ENCODE measurements around the gene PACRG.

Gene PACRG

DNA sequence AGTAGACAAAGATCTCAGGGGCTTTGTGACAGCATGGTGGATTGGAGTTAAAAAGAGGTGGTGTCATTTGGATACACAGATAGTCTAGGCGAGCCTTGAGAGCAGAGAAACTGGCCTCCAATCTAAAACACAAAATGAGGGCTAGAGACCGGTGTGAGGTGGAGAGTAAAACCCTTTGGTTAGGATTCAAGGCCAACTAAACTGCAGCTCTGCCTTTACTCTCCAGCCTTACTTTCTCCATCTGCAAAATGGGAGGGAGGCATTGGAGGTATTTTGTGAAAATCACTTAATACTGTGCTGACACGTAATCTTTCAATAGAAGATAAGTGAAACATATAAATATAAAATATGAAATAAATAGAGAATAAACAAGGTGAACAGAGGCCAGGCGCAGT, 597.6 kb downstream of the PACRG start:
- DNase-seq (ENCODE audit: low read depth in 2 of 3, low spot score in 1 of 3), result no peak

DNA sequence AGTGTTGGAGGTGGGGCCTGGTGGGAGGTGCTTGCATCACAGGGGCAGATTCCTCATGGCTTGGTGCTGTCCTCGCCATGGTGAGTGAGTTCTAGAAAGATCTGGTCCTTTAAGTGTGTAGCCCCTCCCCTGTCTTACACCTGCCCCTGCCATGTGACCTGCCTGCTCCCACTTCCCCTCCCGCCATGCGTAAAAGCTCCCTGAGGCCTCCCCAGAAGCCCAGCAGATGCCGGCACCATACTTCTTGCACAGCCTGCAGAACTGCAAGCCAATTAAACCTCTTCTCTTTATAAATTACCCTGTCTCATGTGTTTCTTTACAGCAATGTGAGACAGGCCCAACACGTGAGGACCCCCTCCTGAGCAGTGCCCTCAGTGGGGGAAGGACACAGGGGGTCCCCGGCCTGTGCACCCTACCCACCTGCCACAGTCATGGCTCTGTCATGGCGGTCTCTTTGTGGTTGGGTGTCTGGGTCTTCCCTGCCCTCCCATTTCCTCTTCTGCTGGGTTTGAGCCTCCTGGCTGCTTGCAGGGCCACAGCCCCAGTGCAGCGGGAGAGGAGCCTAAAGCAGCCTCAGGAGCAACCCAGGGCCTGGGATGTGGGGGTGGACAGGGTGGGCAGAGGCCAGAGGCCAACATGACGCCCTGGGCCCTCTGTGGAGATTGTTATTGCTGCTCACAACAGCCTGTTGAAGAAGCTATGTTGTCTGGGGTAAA, 599.5 kb downstream of the PACRG start:
- no peak for DNase-seq (ENCODE audit: low read depth in 2 of 3, low spot score in 1 of 3)

- no peak for DNase-seq (ENCODE audit: low read depth in 2 of 3, low spot score in 1 of 3)
These were observed 600.1 kb downstream of the PACRG start for GRCh38 chr6:163327921-163328320.

DNA sequence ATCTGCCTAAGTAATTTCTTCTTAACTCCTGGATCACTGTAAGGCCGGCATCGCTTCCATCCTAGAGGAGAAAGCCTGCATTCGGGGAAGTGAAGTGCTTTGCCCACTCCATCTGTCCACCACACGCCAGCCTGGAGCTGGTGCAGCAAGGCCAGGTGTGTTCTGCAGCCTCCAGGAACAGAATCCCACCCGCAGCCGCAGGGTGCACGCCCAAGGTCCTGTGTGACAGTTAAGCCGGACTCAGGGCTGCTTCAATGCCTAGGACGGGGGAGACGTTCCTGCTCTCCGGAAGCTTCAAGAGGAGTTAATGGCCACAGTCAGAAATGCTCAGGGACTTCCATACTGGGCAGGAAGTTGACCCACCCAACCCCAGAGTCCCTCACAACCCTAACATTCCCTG, 600.6 kb downstream of the PACRG start:
- no peak for DNase-seq (ENCODE audit: low read depth in 2 of 3, low spot score in 1 of 3)

- no peak for DNase-seq (ENCODE audit: low read depth in 2 of 3, low spot score in 1 of 3)
These were observed 602.2 kb downstream of the PACRG start for GRCh38 chr6:163329991-163330390.

DNA sequence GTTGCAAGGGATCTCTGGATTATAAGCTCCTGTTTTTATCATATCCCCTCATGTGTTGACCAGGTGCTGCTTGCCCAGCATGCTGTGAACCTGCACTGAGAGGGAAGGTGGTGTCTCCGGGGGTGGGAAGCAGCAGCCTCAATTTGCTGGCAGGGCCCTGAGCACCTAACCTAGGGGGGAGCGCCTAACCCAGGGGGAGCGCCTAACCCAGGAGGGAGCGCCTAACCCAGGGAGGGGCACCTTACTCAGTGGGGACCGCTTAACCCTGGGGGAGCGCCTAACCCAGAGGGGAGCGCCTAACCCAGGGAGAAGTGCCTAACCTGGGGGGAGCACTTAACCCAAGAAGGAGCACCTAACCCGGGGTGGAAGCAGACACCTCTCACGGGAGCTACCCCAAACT, 603.5 kb downstream of the PACRG start:
- DNase-seq (ENCODE audit: low read depth in 2 of 3, low spot score in 1 of 3), result no peak

- no peak for DNase-seq (ENCODE audit: low read depth in 2 of 3, low spot score in 1 of 3)
These were observed 604.8 kb downstream of the PACRG start for GRCh38 chr6:163332575-163332974.

DNA sequence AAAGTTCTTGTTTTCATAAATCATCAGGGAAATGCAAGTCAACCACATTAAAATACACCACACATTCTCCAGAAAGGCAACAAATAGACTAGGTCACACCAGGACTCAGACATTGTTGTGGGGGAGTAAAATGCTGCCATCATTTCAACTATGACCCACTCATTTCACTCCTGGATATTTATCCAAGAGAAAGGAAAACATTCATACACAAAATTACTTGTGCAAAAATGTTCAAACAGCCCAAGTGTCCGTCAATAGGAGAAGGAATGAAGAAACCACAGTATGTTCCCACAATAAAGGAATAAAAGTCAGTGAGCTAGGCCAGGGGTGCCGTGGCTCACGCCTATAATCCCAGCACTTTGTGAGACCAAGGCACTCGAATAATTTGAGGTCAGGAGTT, 605.3 kb downstream of the PACRG start:
- no peak for DNase-seq (ENCODE audit: low read depth in 2 of 3, low spot score in 1 of 3)

GRCh38 chr6:163333701-163334663, 606.2 kb downstream of the PACRG start:
- DNase-seq (ENCODE audit: low read depth in 2 of 3, low spot score in 1 of 3), result no peak

- DNase-seq (ENCODE audit: low read depth in 2 of 3, low spot score in 1 of 3), result no peak
These were observed 607.3 kb downstream of the PACRG start for GRCh38 chr6:163335056-163335455.

DNA sequence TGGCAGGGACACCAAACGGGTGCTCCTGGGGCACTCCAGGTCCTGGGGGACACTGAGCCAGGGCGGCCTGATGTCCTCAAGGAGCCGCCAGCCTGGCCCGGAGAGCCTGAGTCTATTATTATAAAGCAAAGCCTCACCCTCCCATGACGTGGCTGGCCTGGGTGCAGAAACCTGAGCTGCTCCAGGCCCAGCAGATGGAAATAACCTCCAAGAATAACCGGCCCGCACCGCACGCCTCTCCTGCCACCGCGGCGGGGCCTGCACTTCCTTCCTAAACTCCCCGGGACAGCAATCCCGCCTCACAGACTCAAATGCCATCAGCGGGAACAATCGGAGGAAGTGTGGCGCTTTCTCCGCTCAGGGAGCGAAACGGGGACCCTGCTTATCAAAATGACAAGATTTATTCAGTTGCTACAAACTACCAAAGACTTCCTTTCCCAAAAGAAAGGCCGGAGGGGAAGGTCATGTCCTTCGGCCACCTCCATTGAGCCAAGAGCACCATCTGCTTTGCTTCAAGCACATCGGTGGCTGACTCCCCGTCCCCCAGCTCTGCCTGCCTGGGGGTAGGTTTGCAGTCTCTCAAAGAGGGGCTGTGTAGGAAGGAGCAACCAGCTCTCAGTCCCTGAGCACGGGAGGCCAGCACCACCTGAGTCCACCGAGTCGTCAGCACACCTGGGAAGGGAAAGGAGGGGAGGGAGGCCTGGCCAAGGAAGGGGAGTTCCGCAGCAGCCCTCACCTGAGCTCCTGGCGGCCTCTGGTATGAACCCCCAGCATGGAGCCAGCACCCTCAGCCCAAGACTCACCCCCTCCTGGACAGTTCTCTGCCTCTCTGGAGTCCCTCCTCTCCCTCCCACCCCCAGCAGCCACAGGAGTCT, 608.1 kb downstream of the PACRG start:
- DNase-seq (ENCODE audit: low read depth in 2 of 3, low spot score in 1 of 3), result no peak

GRCh38 chr6:163336961-163337360, 609.2 kb downstream of the PACRG start:
- DNase-seq (ENCODE audit: low read depth in 2 of 3, low spot score in 1 of 3), result no peak

GRCh38 chr6:163337958-163338357, 610.2 kb downstream of the PACRG start:
- no peak for DNase-seq (ENCODE audit: low read depth in 2 of 3, low spot score in 1 of 3)

DNA sequence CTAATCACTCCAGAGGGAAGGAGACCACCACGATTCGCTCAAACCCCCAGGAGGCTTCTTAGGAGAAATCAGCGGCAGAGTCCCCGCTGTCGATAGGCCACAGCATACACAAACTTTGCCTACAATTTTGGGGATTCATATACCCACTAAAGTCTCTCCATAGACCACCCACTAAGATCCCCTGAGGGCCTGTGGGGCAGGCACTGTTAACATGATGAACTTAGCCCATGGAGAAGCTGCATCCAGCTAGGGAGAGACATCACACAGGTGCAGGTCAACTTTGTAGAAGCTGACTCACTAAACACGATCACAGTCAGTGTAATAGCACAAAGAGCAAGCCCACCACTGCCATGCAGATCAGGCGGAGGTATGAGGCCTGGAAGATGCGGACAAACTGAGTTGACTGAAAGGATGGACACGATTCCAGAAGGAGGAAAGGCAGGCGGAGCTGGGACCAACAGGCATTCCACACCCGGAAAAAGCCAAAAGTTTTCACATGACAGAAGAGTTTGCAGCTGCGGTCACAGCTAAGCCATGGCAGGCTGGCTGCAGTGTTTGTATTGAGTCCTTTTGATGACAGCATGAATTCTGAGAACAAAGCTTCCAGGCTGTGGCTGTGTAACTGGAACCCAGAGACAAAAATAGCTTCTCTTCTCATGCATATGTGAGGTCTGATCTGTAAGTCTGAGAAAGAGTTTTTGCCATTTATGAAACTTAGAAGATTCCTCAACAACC, 611.1 kb downstream of the PACRG start:
- DNase-seq (ENCODE audit: low read depth in 2 of 3, low spot score in 1 of 3), result no peak

DNA sequence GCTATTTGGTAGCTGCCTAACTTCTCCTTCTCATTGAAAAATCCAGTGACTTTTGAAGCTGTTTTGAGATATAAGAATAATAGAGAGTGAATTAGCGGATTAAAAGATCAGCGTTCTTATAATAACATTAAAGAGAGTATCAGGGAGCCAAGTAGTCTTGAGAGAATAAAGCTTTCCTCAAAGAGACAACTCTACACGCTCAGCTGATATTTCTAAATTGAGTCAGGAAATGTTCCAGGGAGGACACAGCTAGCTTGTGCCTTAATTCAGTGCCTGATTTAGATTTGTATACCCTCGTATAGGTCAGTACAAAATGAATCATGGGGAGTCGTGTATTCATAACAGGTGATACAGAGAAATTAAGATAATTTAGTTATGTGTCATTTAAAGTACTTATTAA, 611.7 kb downstream of the PACRG start:
- DNase-seq (ENCODE audit: low read depth in 2 of 3, low spot score in 1 of 3), result no peak

DNA sequence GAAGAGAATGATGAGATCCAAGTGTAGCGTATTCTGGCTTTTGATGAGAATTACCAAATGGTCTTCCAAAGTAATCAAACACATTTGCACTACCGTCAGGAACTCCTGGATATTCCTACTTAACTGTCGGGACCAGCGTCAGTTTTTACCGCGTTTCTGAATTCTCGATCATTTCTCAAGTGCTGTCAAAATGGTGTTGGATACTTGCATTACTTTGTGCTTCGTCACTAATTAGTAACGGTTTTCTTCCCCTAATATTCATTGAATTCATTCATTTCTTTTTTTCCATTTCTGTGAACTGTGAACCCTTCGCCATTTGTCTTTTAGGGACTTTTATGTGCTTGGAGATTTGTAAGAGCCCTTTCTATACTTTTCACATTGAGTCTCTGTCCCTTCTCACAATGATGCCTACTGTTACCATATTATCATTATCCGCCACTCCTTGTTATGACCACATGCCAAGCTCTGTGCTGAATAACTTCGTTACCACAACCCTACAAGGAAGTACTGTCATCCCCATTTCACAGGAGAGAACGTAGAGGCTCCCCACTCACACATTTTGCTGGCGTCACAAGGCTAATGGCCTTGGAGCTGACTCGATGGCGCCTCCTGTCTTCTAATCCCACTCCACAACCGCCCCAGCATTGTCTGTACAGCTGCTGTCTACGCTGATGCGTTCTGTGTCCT, 612.6 kb downstream of the PACRG start:
- DNase-seq (ENCODE audit: low read depth in 2 of 3, low spot score in 1 of 3), result no peak

GRCh38 chr6:163341224-163342061, 613.7 kb downstream of the PACRG start:
- DNase-seq (ENCODE audit: low read depth in 2 of 3, low spot score in 1 of 3), result no peak

DNA sequence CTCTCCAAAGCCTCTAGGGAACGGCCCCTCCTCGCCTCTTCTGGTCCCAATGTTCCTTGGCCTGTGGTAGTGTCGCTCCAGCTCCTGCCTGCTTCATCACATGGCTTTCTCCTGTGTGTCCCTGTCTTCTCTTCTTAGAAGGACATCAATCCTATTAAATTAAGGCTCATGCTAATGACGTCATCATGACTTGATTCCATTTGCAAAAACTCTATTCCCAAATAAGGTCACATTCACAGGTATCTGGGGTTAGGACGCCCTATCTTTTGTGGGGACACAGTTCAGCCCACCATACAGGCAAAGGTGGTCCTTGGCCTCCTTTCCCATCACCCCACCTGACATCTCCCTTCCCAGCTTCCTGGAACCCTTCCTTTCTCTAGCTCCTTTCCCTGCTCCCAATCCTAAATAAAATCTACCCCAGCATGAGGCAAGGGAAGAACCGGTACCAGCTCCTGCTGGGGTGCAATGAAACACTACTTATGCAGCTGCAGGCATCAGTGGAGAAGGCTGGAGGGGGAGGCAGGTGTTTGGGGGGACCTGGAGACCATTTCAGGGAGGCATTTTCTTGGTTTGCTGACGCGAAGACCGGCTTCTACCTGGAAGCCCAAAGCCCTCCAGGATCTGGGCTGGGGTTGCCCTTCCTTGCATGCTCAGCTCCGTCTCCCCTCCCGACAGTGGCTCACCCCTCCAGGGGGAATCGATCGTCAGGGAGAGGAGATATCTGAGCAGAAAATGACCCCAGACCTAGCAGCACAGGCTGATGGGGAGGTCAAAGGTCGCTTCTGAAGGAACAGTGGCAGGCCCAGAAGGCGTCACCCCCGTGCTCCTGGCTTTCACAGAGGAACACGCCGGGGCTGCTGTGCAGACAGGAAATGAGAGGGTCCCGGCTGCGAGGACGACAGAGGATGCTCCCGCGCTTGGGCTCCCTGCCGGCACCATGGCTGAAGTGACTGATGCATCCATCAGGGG, 615.1 kb downstream of the PACRG start:
- no peak for DNase-seq (ENCODE audit: low read depth in 2 of 3, low spot score in 1 of 3)
